Measurements from ENCODE around the gene MEP1B.
"Not testable (repeated sequence)": the region's sequence is repeated elsewhere in the genome, so short reads cannot be mapped to it uniquely, and the experiment has no call there.

Gene MEP1B

GRCh38 chr18:32209685-32210445, 20.0 kb downstream of the MEP1B start:
- TF ChIP-seq CTCF (IDR thresholded peaks at IDR 0.05; ENCODE audit: low read depth, low read length): no peak
- DNase-seq (ENCODE audit: extremely low read depth, low read depth): no peak

GRCh38 chr18:32213693-32214092, 23.9 kb downstream of the MEP1B start:
- TF ChIP-seq CTCF (IDR thresholded peaks at IDR 0.05; ENCODE audit: low read depth, low read length): no peak
- no peak for DNase-seq (ENCODE audit: extremely low read depth, low read depth)

- DNase-seq (ENCODE audit: extremely low read depth, low read depth): no peak
- no peak for TF ChIP-seq CTCF (IDR thresholded peaks at IDR 0.05; ENCODE audit: low read depth, low read length)
These were observed 26.6 kb downstream of the MEP1B start for GRCh38 chr18:32216390-32216789.

- TF ChIP-seq CTCF (IDR thresholded peaks at IDR 0.05; ENCODE audit: low read depth, low read length): no peak
- no peak for DNase-seq (ENCODE audit: extremely low read depth, low read depth)
These were observed 29.7 kb downstream of the MEP1B start for GRCh38 chr18:32219431-32220018.

GRCh38 chr18:32233348-32233747, 43.5 kb downstream of the MEP1B start:
- DNase-seq (ENCODE audit: extremely low read depth, low read depth): not testable (repeated sequence)

- DNase-seq (ENCODE audit: extremely low read depth, low read depth): no peak
- no peak for TF ChIP-seq CTCF (IDR thresholded peaks at IDR 0.05; ENCODE audit: low read depth, low read length)
These were observed 47.2 kb downstream of the MEP1B start for GRCh38 chr18:32237049-32237448.

- no peak for TF ChIP-seq CTCF (IDR thresholded peaks at IDR 0.05; ENCODE audit: low read depth, low read length)
These were observed 48.9 kb downstream of the MEP1B start for GRCh38 chr18:32238635-32239268.

More at GRCh38 chr18:32238635-32239268, 48.9 kb downstream of the MEP1B start:
- DNase-seq (ENCODE audit: extremely low read depth, low read depth): no peak

All from AG09319 (cell line).